Ascending aorta (tissue), 2 donors: ENCODE measurements around the gene RYK. TPM values are rescaled to one million over a fixed set of nuclear protein-coding genes. Genes with fewer than 3 reads are reported as not detected.
"Not testable (repeated sequence)": the region's sequence is repeated elsewhere in the genome, so short reads cannot be mapped to it uniquely, and the experiment has no call there.

ENCODE experiments used
- DNase-seq, 2 donors: peaks; one replicate each; pipeline ENCODE4 v3.0.0-alpha.2; 2019; ENCODE audit warnings: low spot score in 2 of 2
- H3K27ac ChIP-seq, 2 donors: fragments of 200-600 bp; sonication (generic); one replicate each; pipeline ENCODE4 v1.5.1; 2016 to 2017; ENCODE audit warnings: mild to moderate bottlenecking in 1 of 2
- H3K27me3 ChIP-seq: fragments of 200-600 bp; sonication (generic); one replicate; pipeline ENCODE4 v1.5.1; 2017
- H3K36me3 ChIP-seq, 2 donors: fragments of 200-600 bp; sonication (generic); one replicate each; pipeline ENCODE4 v1.5.1; 2016
- H3K4me1 ChIP-seq, 2 donors: fragments of 200-600 bp; sonication (generic); one replicate each; pipeline ENCODE4 v1.5.1; 2016 to 2017; ENCODE audit warnings: mild to moderate bottlenecking in 1 of 2
- H3K4me3 ChIP-seq, 2 donors: fragments of 200-600 bp; sonication (generic); one replicate each; pipeline ENCODE4 v1.5.1; 2016 to 2017; ENCODE audit warnings: mild to moderate bottlenecking in 1 of 2
- H3K9me3 ChIP-seq, 2 donors: fragments of 200-600 bp; sonication (generic); one replicate each; pipeline ENCODE4 v1.5.1; 2016
- CTCF ChIP-seq, 3 experiments: fragments of 200-600 bp in 2 of 3; fragments of 450-650 bp in 1 of 3; sonication (generic) in 2 of 3; IDR thresholded peaks; one replicate each; pipeline ENCODE4 v1.5.1; 2016 to 2019; ENCODE audit warnings: antibody characterized with exemption in 3 of 3, mild to moderate bottlenecking in 1 of 3, moderate library complexity in 1 of 3
- intact Hi-C: fragments of 100-400 bp; cut with DNase I; formaldehyde crosslinking; loops from one replicate; pipeline ENCODE4 v1.15.1; 2023
- total RNA-seq: library from RNA; depleted of rRNA; stranded (reverse); fragments of >200 nt; gene quantifications from one replicate; pipeline ENCODE4 v1.1.0, GENCODE V29; 2016

The RYK gene
- total RNA-seq, 1 donor from 2014 or later = 13.5 TPM

GRCh38 chr3:134282659-134283047, 32.0 kb upstream of the RYK start:
- no peak overlapping the region for H3K4me3 ChIP-seq
- intact Hi-C loops = no loop called here
- no peak for DNase-seq
- H3K27ac ChIP-seq = no peak overlapping the region
- no peaks in the 10 kb centered on the region for H3K4me1 ChIP-seq
- H3K9me3 ChIP-seq = no peaks in the 10 kb centered on the region
- H3K36me3 ChIP-seq = no peaks in the 10 kb centered on the region
- TF ChIP-seq CTCF (IDR thresholded peaks at IDR 0.05) = no peak
- no peaks in the 10 kb centered on the region for H3K27me3 ChIP-seq

GRCh38 chr3:134281912-134282658, 31.4 kb upstream of the RYK start:
- Histone ChIP-seq H3K36me3 (no peaks in the 10 kb centered on the region), H3K4me3 (no peak overlapping the region), H3K27me3 (no peaks in the 10 kb centered on the region), H3K27ac (no peak overlapping the region), H3K4me1 (no peaks in the 10 kb centered on the region), H3K9me3 (no peaks in the 10 kb centered on the region)
- intact Hi-C loops = no loop called here
- no peak for DNase-seq
- TF ChIP-seq CTCF (IDR thresholded peaks at IDR 0.05) = no peak

- Histone ChIP-seq H3K4me3 (no peak overlapping the region), H3K27ac (no peak overlapping the region), H3K27me3 (no peaks in the 10 kb centered on the region), H3K4me1 (no peaks in the 10 kb centered on the region), H3K9me3 (no peaks in the 10 kb centered on the region), H3K36me3 (no peaks in the 10 kb centered on the region)
- DNase-seq = no peak
- no peak for TF ChIP-seq CTCF (IDR thresholded peaks at IDR 0.05)
- intact Hi-C loops = no loop called here
Observed at GRCh38 chr3:134279466-134279865, 28.8 kb upstream of the RYK start.

- H3K27ac ChIP-seq = no peak overlapping the region
- intact Hi-C loops = no loop called here
- DNase-seq = no peak
- no peak overlapping the region for H3K4me3 ChIP-seq
- H3K4me1 ChIP-seq = no peaks in the 10 kb centered on the region
- TF ChIP-seq CTCF (IDR thresholded peaks at IDR 0.05) = no peak
- H3K36me3 ChIP-seq = no peaks in the 10 kb centered on the region
- H3K9me3 ChIP-seq = no peaks in the 10 kb centered on the region
- no peaks in the 10 kb centered on the region for H3K27me3 ChIP-seq
Observed at GRCh38 chr3:134277066-134277660, 26.5 kb upstream of the RYK start.

- no peak for DNase-seq
- H3K27me3 ChIP-seq = no peaks in the 10 kb centered on the region
- no peak overlapping the region for H3K27ac ChIP-seq
- H3K9me3 ChIP-seq = no peaks in the 10 kb centered on the region
- no peak for TF ChIP-seq CTCF (IDR thresholded peaks at IDR 0.05)
- intact Hi-C loops = no loop called here
- H3K36me3 ChIP-seq = no peaks in the 10 kb centered on the region
- H3K4me1 ChIP-seq = no peaks in the 10 kb centered on the region
- H3K4me3 ChIP-seq = no peak overlapping the region
Observed at GRCh38 chr3:134276086-134276485, 25.4 kb upstream of the RYK start.

GRCh38 chr3:134275110-134275509, 24.5 kb upstream of the RYK start:
- H3K36me3 ChIP-seq, H3K27me3 ChIP-seq, DNase-seq, H3K4me3 ChIP-seq, H3K9me3 ChIP-seq, H3K4me1 ChIP-seq, H3K27ac ChIP-seq, intact Hi-C loops: not testable (repeated sequence)
